ENCODE results near the gene TSEN34.

GRCh38 chr19:54183431-54183830 is 7.7 kb upstream of the TSEN34 start:
- TF ChIP-seq CTCF (conservative IDR thresholded peaks at IDR 0.05) (no peak), ZFX (IDR thresholded peaks at IDR 0.05) (no peak)
